HepG2 (cell line): Measurements from ENCODE around the gene PTPA. TPM values are rescaled to one million over a fixed set of nuclear protein-coding genes. Genes with fewer than 3 reads are reported as not detected.
A peak's percentile ranks its signal among the peaks of the same experiment; 100 is the strongest.

ENCODE experiments used
- ATAD3A ChIP-seq: sonication (generic); formaldehyde crosslinking; IDR thresholded peaks from 2 replicates; pipeline ENCODE4 v1.4.0; 2020; ENCODE audit warnings: missing genetic modification reagents
- ATM ChIP-seq: fragments of 450-650 bp; IDR thresholded peaks from 2 replicates; pipeline ENCODE4 v1.7.1; 2017; ENCODE audit warnings: mild to moderate bottlenecking, borderline replicate concordance
- CBX2 ChIP-seq, 2 experiments: fragments of 200-600 bp in 1 of 2; sonication (generic); formaldehyde crosslinking in 1 of 2; IDR thresholded peaks; 2 replicates each; pipeline versions ENCODE4 v1.7.0 to v1.8.1; 2018 to 2022; ENCODE audit warnings: low read depth in 2 of 2, low read length in 1 of 2, mild to moderate bottlenecking in 1 of 2, missing genetic modification reagents in 1 of 2
- FOXA3 ChIP-seq: IDR thresholded peaks from 2 replicates; pipeline ENCODE4 v1.6.1; 2016; ENCODE audit warnings: missing genetic modification reagents, missing compliant biosample characterization
- HNRNPL ChIP-seq: fragments of 200-400 bp; formaldehyde crosslinking; IDR thresholded peaks from 2 replicates; pipeline ENCODE4 v1.6.1; 2017; ENCODE audit warnings: mild to moderate bottlenecking, low read depth, low read length
- IKZF1 ChIP-seq: fragments of 450-650 bp; IDR thresholded peaks from 2 replicates; pipeline ENCODE4 v1.7.1; 2016
- MED1 ChIP-seq: sonication (generic); formaldehyde crosslinking; IDR thresholded peaks from 2 replicates; pipeline ENCODE4 v1.4.0; 2020; ENCODE audit warnings: missing genetic modification reagents
- MNT ChIP-seq: fragments of 450-650 bp; IDR thresholded peaks from 2 replicates; pipeline ENCODE4 v1.6.1; 2016
- MXI1 ChIP-seq: IDR thresholded peaks from 3 replicates; pipeline ENCODE4 v1.6.1; 2012; ENCODE audit warnings: low read depth, low read length, inconsistent platforms, borderline replicate concordance
- NBN ChIP-seq: fragments of 450-650 bp; conservative IDR thresholded peaks from 2 replicates; pipeline ENCODE4 v1.6.1; 2017
- PBX2 ChIP-seq: IDR thresholded peaks from 2 replicates; pipeline ENCODE4 v1.6.1; 2016; ENCODE audit warnings: control low read depth
- POLR2G ChIP-seq: fragments of 200-400 bp; formaldehyde crosslinking; IDR thresholded peaks from 2 replicates; pipeline ENCODE4 v1.6.1; 2018; ENCODE audit warnings: mild to moderate bottlenecking, low read depth, low read length, moderate library complexity
- SP5 ChIP-seq: IDR thresholded peaks from 2 replicates; pipeline ENCODE4 v1.6.1; 2016; ENCODE audit warnings: low read depth, borderline replicate concordance
- SPEN ChIP-seq: sonication (generic); formaldehyde crosslinking; IDR thresholded peaks from 2 replicates; pipeline ENCODE4 v1.5.1; 2020; ENCODE audit warnings: low read depth, mild to moderate bottlenecking, missing genetic modification reagents
- SYNCRIP ChIP-seq: fragments of 200-400 bp; formaldehyde crosslinking; IDR thresholded peaks from 2 replicates; pipeline ENCODE4 v1.6.1; 2018; ENCODE audit warnings: mild to moderate bottlenecking, low read depth, low read length; ENCODE audit not compliant: insufficient read depth
- TCF12 ChIP-seq, 2 experiments: fragments of 450-650 bp in 1 of 2; sonication (generic) in 1 of 2; formaldehyde crosslinking in 1 of 2; IDR thresholded peaks; 2 replicates each; pipeline versions ENCODE4 v1.6.1 to v1.8.0; 2017 to 2022; ENCODE audit warnings: antibody characterized with exemption in 1 of 2, mild to moderate bottlenecking in 1 of 2, missing genetic modification reagents in 1 of 2, moderate library complexity in 1 of 2
- XRCC5 ChIP-seq: fragments of 200-400 bp; formaldehyde crosslinking; optimal IDR thresholded peaks from 2 replicates; pipeline ENCODE3; 2017; ENCODE audit warnings: mild to moderate bottlenecking, low read length
- ZBTB38 ChIP-seq: sonication (generic); formaldehyde crosslinking; IDR thresholded peaks from 2 replicates; pipeline ENCODE4 v1.5.1; 2020; ENCODE audit warnings: mild to moderate bottlenecking, missing genetic modification reagents
- ZMAT3 ChIP-seq: sonication (generic); formaldehyde crosslinking; conservative IDR thresholded peaks from 2 replicates; pipeline ENCODE4 v1.7.0; 2021; ENCODE audit warnings: missing genetic modification reagents
- ZNF234 ChIP-seq: sonication (generic); formaldehyde crosslinking; conservative IDR thresholded peaks from 2 replicates; pipeline ENCODE4 v1.5.1; 2020; ENCODE audit warnings: mild to moderate bottlenecking, missing genetic modification reagents
- ZNF274 ChIP-seq: sonication (generic); formaldehyde crosslinking; IDR thresholded peaks from 2 replicates; pipeline ENCODE4 v1.5.1; 2020; ENCODE audit warnings: mild to moderate bottlenecking, missing genetic modification reagents
- ZNF276 ChIP-seq: sonication (generic); formaldehyde crosslinking; IDR thresholded peaks from 2 replicates; pipeline ENCODE4 v1.4.0; 2020; ENCODE audit warnings: mild to moderate bottlenecking, low read depth, missing genetic modification reagents
- ZNF614 ChIP-seq: IDR thresholded peaks from 2 replicates; pipeline ENCODE4 v1.6.1; 2018; ENCODE audit warnings: missing biosample characterization, missing genetic modification reagents, inconsistent platforms, borderline replicate concordance
- ZNF678 ChIP-seq: sonication (generic); formaldehyde crosslinking; IDR thresholded peaks from 2 replicates; pipeline ENCODE4 v1.4.0; 2020; ENCODE audit warnings: mild to moderate bottlenecking, missing genetic modification reagents
- ZNF740 ChIP-seq: sonication (generic); formaldehyde crosslinking; IDR thresholded peaks from 2 replicates; pipeline ENCODE4 v1.4.0; 2020; ENCODE audit warnings: missing genetic modification reagents
- ZNF776 ChIP-seq: sonication (generic); formaldehyde crosslinking; IDR thresholded peaks from 2 replicates; pipeline ENCODE4 v1.4.0; 2020; ENCODE audit warnings: mild to moderate bottlenecking, missing genetic modification reagents
- polyA plus RNA-seq, 8 experiments: library from polyadenylated mRNA; depleted of rRNA in 3 of 8; stranded (reverse) in 7 of 8; unstranded in 1 of 8; fragments of >200 nt; fragmentation: Illumina TruSeq in 4 of 8; extraction: Trizol in 4 of 8; gene quantifications; 2 replicates each; pipeline versions ENCODE4 v1.2.1 to v1.2.3, GENCODE V29; 2011 to 2016; ENCODE audit warnings: low read depth in 4 of 8, missing spikeins in 1 of 8, mixed read lengths in 1 of 8; ENCODE audit not compliant: insufficient read depth in 1 of 8
- total RNA-seq, 5 experiments: library from RNA; depleted of rRNA; stranded (reverse); fragments of >200 nt; fragmentation: Illumina TruSeq; extraction: Trizol; gene quantifications; 2 replicates each; pipeline ENCODE4 v1.2.3, GENCODE V29; 2016; ENCODE audit warnings: low read depth in 1 of 5

The PTPA gene
- total and polyA plus RNA-seq, 2 of the 13 experiments (the other 11 are each of a cell fraction or from before 2014, with no cell fraction given) = 79.3 to 105 TPM

- TF ChIP-seq ZNF614 (0 out of 2 replicates have a peak, but pooled peaks have one; percentile 21), MXI1 (no peak), MNT (no peak), POLR2G (no peak), SP5 (CRISPR knock-in tag) (no peak), ZNF678 (CRISPR knock-in tag) (no peak), NBN (no peak), ZMAT3 (no peak), IKZF1 (no peak), ZNF274 (peak; percentile 59; the same call in 1 of the 2 replicates), HNRNPL (no peak), ZNF276 (no peak), ZBTB38 (CRISPR knock-in tag) (no peak), CBX2 (IDR thresholded peaks at IDR 0.05; ENCODE audit: low read depth, low read length) (no peak), CBX2 (CRISPR knock-in tag; IDR thresholded peaks at IDR 0.05; ENCODE audit: low read depth) (no peak), ZNF234 (CRISPR knock-in tag) (no peak), ATM (no peak), MED1 (CRISPR knock-in tag) (no peak), ATAD3A (CRISPR knock-in tag) (no peak), ZNF776 (CRISPR knock-in tag) (0 out of 2 replicates have a peak, but pooled peaks have one; percentile 39), ZNF740 (CRISPR knock-in tag) (no peak), TCF12 (IDR thresholded peaks at IDR 0.05) (no peak), TCF12 (CRISPR knock-in tag; IDR thresholded peaks at IDR 0.05) (0 out of 2 replicates have a peak, but pooled peaks have one; percentile 29), FOXA3 (CRISPR knock-in tag) (no peak), XRCC5 (peak; percentile 88), PBX2 (no peak), SYNCRIP (no peak), SPEN (CRISPR knock-in tag) (peak; percentile 32; the same call in 1 of the 2 replicates)
These were observed 71.6 kb downstream of the PTPA start (continued) for GRCh38 chr9:129182625-129183494.
